ENCODE results near the gene HYDIN. TPM values are rescaled to one million over a fixed set of nuclear protein-coding genes. Genes with fewer than 3 reads are reported as not detected.

Gene HYDIN
- polyA plus RNA-seq, 1 donor from 2014 or later, result 2.2 TPM

DNA sequence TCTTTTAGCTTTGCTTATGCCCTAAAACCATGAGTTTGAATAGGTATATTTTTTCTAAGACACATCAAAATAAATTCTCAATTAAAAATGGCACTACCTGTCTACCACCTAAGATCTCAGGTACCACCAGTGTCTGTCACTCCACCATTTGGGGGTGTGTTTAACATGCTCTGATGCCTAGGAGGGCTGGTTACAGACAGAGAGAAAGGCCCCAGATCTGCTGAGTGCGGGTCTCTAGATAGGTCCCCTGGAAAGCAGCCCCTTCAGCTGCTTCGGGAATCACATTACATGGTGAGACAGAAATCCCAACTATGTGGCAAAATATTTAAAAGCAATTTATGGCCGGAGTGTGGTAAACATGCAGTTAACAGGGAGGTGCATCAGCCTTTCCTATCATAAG, 428.9 kb downstream of the HYDIN start:
- H3K36me3 ChIP-seq (ENCODE audit: insufficient read depth, low read length), result no peaks in the 10 kb centered on the region
- peak overlapping the region; percentile 81 for H3K4me3 ChIP-seq (ENCODE audit: low read length)
- peak overlapping the region; percentile 40 for H2AFZ ChIP-seq (ENCODE audit: low read depth, low read length)
- no peak overlapping the region for H3K27ac ChIP-seq (ENCODE audit: low read length)
- TF ChIP-seq SMC3 (conservative IDR thresholded peaks at IDR 0.05; ENCODE audit: poor library complexity) (no peak), MXI1 (conservative IDR thresholded peaks at IDR 0.05; ENCODE audit: poor library complexity, severe bottlenecking) (no peak), EP300 (conservative IDR thresholded peaks at IDR 0.05; ENCODE audit: poor library complexity, severe bottlenecking) (no peak)
- TF ChIP-seq, protein P1, sequence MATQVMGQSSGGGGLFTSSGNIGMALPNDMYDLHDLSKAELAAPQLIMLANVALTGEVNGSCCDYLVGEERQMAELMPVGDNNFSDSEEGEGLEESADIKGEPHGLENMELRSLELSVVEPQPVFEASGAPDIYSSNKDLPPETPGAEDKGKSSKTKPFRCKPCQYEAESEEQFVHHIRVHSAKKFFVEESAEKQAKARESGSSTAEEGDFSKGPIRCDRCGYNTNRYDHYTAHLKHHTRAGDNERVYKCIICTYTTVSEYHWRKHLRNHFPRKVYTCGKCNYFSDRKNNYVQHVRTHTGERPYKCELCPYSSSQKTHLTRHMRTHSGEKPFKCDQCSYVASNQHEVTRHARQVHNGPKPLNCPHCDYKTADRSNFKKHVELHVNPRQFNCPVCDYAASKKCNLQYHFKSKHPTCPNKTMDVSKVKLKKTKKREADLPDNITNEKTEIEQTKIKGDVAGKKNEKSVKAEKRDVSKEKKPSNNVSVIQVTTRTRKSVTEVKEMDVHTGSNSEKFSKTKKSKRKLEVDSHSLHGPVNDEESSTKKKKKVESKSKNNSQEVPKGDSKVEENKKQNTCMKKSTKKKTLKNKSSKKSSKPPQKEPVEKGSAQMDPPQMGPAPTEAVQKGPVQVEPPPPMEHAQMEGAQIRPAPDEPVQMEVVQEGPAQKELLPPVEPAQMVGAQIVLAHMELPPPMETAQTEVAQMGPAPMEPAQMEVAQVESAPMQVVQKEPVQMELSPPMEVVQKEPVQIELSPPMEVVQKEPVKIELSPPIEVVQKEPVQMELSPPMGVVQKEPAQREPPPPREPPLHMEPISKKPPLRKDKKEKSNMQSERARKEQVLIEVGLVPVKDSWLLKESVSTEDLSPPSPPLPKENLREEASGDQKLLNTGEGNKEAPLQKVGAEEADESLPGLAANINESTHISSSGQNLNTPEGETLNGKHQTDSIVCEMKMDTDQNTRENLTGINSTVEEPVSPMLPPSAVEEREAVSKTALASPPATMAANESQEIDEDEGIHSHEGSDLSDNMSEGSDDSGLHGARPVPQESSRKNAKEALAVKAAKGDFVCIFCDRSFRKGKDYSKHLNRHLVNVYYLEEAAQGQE (IDR thresholded peaks at IDR 0.05; ENCODE audit: borderline replicate concordance), result no peak
- peaks cover 39% of the 10 kb centered on the region for H3K79me2 ChIP-seq (replicated peaks; ENCODE audit: insufficient read depth, low read length)
- no peaks in the 10 kb centered on the region for H3K9me3 ChIP-seq (ENCODE audit: low read length)
- H4K20me1 ChIP-seq (ENCODE audit: insufficient read depth), result no peaks in the 10 kb centered on the region
- H3K9me2 ChIP-seq (ENCODE audit: insufficient read depth, low read length), result no peaks in the 10 kb centered on the region
- H3K9ac ChIP-seq (ENCODE audit: low read length), result no peak overlapping the region
- H3K27me3 ChIP-seq (ENCODE audit: insufficient read depth, low read depth, low read length), result no peaks in the 10 kb centered on the region
- H3F3A ChIP-seq (ENCODE audit: insufficient read depth, low read length, poor library complexity, severe bottlenecking), result no peaks in the 10 kb centered on the region
- peak overlapping the region; percentile 25 for H3K4me2 ChIP-seq (ENCODE audit: low read length)

DNA sequence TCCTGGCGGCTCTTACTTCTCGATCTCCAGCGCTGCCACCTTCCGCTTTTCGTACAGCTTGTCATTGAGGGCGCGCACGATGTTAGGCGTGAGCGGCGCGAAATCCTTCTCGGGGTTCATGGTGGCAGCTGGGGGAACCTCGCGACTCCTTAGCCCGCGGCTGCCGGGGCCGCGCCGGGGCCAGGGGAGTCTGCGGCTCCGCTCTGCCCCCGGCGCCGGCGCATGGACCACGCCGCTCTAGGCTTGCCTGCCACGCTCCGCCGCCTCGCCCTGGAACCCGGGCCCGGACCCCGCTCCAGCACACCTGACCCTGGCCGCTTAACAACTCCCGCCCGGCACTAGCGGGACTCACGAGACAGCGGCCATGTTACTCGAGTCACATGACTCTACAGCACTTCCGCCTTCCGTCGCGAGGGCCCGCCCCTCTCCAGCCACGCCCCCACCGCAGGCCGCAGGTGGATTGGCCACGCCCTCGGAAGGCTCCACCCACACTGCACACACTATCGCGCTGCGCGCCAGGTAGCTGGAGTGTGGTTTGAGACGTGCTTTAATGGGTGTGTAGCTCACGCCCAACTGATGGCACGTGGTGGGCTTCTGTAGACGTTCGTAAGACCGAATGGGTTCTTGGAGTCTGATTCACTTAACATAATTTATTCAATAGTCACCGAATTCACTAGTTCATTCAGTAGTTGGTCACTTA, 429.6 kb downstream of the HYDIN start, which contains the start of gene VAC14:
TSS of gene VAC14 (minus strand) at position 378 of the 700 bp plus-strand sequence. CDS start at position 120, 258 bp downstream.
- Histone ChIP-seq H3K4me3 (ENCODE audit: low read length) (peak within 1 kb of the TSS; percentile 81), H3F3A (ENCODE audit: insufficient read depth, low read length, poor library complexity, severe bottlenecking) (no peaks in the 10 kb centered on the region), H4K20me1 (ENCODE audit: insufficient read depth) (no peaks in the 10 kb centered on the region), H3K79me2 (replicated peaks; ENCODE audit: insufficient read depth, low read length) (peaks cover 39% of the 10 kb centered on the region), H3K27ac (ENCODE audit: low read length) (peak within 1 kb of the TSS; percentile 56), H3K27me3 (ENCODE audit: insufficient read depth, low read depth, low read length) (no peaks in the 10 kb centered on the region), H3K9me2 (ENCODE audit: insufficient read depth, low read length) (no peaks in the 10 kb centered on the region), H3K4me2 (ENCODE audit: low read length) (peak within 1 kb of the TSS; percentile 98), H2AFZ (ENCODE audit: low read depth, low read length) (peak within 1 kb of the TSS; percentile 40), H3K9me3 (ENCODE audit: low read length) (no peaks in the 10 kb centered on the region), H3K9ac (ENCODE audit: low read length) (peak within 1 kb of the TSS; percentile 77), H3K36me3 (ENCODE audit: insufficient read depth, low read length) (no peaks in the 10 kb centered on the region)
- no peak for TF ChIP-seq EP300 (conservative IDR thresholded peaks at IDR 0.05; ENCODE audit: poor library complexity, severe bottlenecking)
- TF ChIP-seq TAF1 (IDR thresholded peaks at IDR 0.05; ENCODE audit: low read depth), result peak; percentile 86
- peak; percentile 45 for TF ChIP-seq SMC3 (conservative IDR thresholded peaks at IDR 0.05; ENCODE audit: poor library complexity)
- TF ChIP-seq, protein P2, sequence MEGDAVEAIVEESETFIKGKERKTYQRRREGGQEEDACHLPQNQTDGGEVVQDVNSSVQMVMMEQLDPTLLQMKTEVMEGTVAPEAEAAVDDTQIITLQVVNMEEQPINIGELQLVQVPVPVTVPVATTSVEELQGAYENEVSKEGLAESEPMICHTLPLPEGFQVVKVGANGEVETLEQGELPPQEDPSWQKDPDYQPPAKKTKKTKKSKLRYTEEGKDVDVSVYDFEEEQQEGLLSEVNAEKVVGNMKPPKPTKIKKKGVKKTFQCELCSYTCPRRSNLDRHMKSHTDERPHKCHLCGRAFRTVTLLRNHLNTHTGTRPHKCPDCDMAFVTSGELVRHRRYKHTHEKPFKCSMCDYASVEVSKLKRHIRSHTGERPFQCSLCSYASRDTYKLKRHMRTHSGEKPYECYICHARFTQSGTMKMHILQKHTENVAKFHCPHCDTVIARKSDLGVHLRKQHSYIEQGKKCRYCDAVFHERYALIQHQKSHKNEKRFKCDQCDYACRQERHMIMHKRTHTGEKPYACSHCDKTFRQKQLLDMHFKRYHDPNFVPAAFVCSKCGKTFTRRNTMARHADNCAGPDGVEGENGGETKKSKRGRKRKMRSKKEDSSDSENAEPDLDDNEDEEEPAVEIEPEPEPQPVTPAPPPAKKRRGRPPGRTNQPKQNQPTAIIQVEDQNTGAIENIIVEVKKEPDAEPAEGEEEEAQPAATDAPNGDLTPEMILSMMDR (IDR thresholded peaks at IDR 0.05; ENCODE audit: poor library complexity, severe bottlenecking), result no peak
- TF ChIP-seq POLR2AphosphoS5 (IDR thresholded peaks at IDR 0.05), result peak; percentile 94
- TF ChIP-seq, protein P1 (IDR thresholded peaks at IDR 0.05; ENCODE audit: borderline replicate concordance), result peak; percentile 46
- peak; percentile 95 for TF ChIP-seq MXI1 (conservative IDR thresholded peaks at IDR 0.05; ENCODE audit: poor library complexity, severe bottlenecking)
- peak; percentile 46 for TF ChIP-seq RAD21 (conservative IDR thresholded peaks at IDR 0.05)
